Pancreas (tissue), 10 donors: ENCODE data around the gene TNS3. TPM values are rescaled to one million over a fixed set of nuclear protein-coding genes. Genes with fewer than 3 reads are reported as not detected.

Experiments used
- ATAC-seq, 4 donors: fragments of 200-7000 bp; cut with Tn5 transposase; one replicate each; pipeline versions ENCODE4 v1.8.0 to v1.9.1; 2020; ENCODE audit warnings: mild to moderate bottlenecking in 4 of 4, moderate library complexity in 4 of 4
- DNase-seq, 6 donors: peaks; one replicate each; pipeline ENCODE4 v3.0.0-alpha.2; 2020
- FAIRE-seq: peaks from 2 replicates; lab custom pipeline; 2012; peaks lifted over from hg19 to GRCh38; lab: Jason Lieb, UNC
- H3K27ac ChIP-seq, 4 donors: fragments of 200-600 bp; sonication (generic); 1 replicate in 3 of 4; 2 replicates in 1 of 4; pipeline versions ENCODE4 v1.5.0 to v1.8.0; 2020
- H3K27me3 ChIP-seq, 4 donors: fragments of 200-600 bp; one replicate each; pipeline ENCODE4 v1.8.0; 2021
- H3K36me3 ChIP-seq, 3 donors: fragments of 200-600 bp; sonication (generic) in 1 of 3; one replicate each; pipeline versions ENCODE4 v1.5.0 to v1.8.0; 2020 to 2021
- H3K4me1 ChIP-seq, 3 donors: fragments of 200-600 bp; one replicate each; pipeline ENCODE4 v1.8.0; 2021
- H3K4me3 ChIP-seq, 4 donors: fragments of 200-600 bp; sonication (generic) in 2 of 4; one replicate each; pipeline versions ENCODE4 v1.5.0 to v1.8.0; 2020 to 2021
- H3K9me3 ChIP-seq, 4 donors: fragments of 200-600 bp; one replicate each; pipeline ENCODE4 v1.8.0; 2021
- CTCF ChIP-seq, 4 donors: fragments of 200-600 bp; sonication (generic) in 3 of 4; IDR thresholded peaks; one replicate each; pipeline versions ENCODE4 v1.5.0 to v1.8.0; 2021; ENCODE audit warnings: antibody characterized with exemption in 4 of 4
- WGBS, 2 donors: extraction: QIAGEN DNeasy Blood & Tissue Kit; methylation state at CpG; one replicate each; pipeline ENCODE4 v1.1.7; 2013; 5-methylcytosine and 5-hydroxymethylcytosine counted together
- intact Hi-C, 3 donors: fragments of 100-400 bp; cut with DNase I; formaldehyde crosslinking; loops; one replicate each; pipeline versions ENCODE4 v1.11.1 to v1.14.2; 2022
- polyA plus RNA-seq, 2 donors: library from polyadenylated mRNA; stranded (reverse); fragments of 200-250 nt; gene quantifications; one replicate each; pipeline ENCODE4 v1.2.3, GENCODE V29; 2013
- total RNA-seq, 6 donors: library from RNA; stranded (reverse); fragmentation: NEBNext Ultra II Directional in 4 of 6; extraction: Animal tissue kit (Norgen Biotek cat#: 25700) in 4 of 6; gene quantifications; one replicate each; pipeline versions ENCODE4 v1.2.1 to v1.2.4, GENCODE V29; 2021 to 2023
- donor health status: healthy with polysubstance abuse.
- donor health status: DM: no; HTN: no; CAD: no; lungs with moderate emphysema.
- donor health status: DM: no; HTN: no; CAD: no.
- donor health status: control.
- donor health status: control.
- donor health status: Bipolar disorder and iron deficiency.
- donor health status: DM: yes; HTN: yes; CAD: no.
- donor health status: DM: no; HTN: no; CAD: no.
- donor health status: DM: no; HTN: no; CAD: no.
- donor health status: DM: yes; HTN: yes; CAD: no.

Gene TNS3
- total and polyA plus RNA-seq, 8 donors, result 28.0 to 125 (median 91.2) TPM

- Histone ChIP-seq H3K27me3 (no peaks in the 10 kb centered on the region), H3K4me1 (peaks cover 22 to 36% (median 35%) of the 10 kb centered on the region in 3 donors), H3K4me3 (peak overlapping the region; percentile 71 to 76 (median 73)), H3K27ac (peak overlapping the region; percentile 69 to 85 (median 80)), H3K36me3 (no peaks in the 10 kb centered on the region), H3K9me3 (no peaks in the 10 kb centered on the region)
- ATAC-seq, result peak; percentile 46 to 59 (median 57)
- peak in 5 of 6 donors; percentile 39 to 84 (median 63) for DNase-seq
- WGBS, 2 donors, result 2% methylated on average over 28 to 33 of the region's 33 CpGs
- intact Hi-C loops, result no loop called here
- FAIRE-seq, result no peak
- TF ChIP-seq CTCF (IDR thresholded peaks at IDR 0.05), result no peak
Measured at GRCh38 chr7:47581438-47581803, 490 bp downstream of the TNS3 start.

GRCh38 chr7:47580811-47581331, 1.0 kb downstream of the TNS3 start:
- FAIRE-seq, result no peak
- peak overlapping the region; percentile 69 to 85 (median 80) for H3K27ac ChIP-seq
- intact Hi-C loops, result no loop called here
- peaks cover 27 to 42% (median 40%) of the 10 kb centered on the region in 3 donors for H3K4me1 ChIP-seq
- no peaks in the 10 kb centered on the region for H3K27me3 ChIP-seq
- no peaks in the 10 kb centered on the region for H3K9me3 ChIP-seq
- TF ChIP-seq CTCF (IDR thresholded peaks at IDR 0.05), result no peak
- peak overlapping the region; percentile 71 to 76 (median 73) for H3K4me3 ChIP-seq
- peak in 1 of 6 donors; percentile 43 for DNase-seq
- WGBS, 2 donors, result 1 to 2% methylated on average over 15 of the region's 15 CpGs
- peak in 3 of 4 donors; percentile 5 to 9 (median 8) for ATAC-seq
- H3K36me3 ChIP-seq, result no peaks in the 10 kb centered on the region

GRCh38 chr7:47580175-47580706, 1.7 kb downstream of the TNS3 start:
- Histone ChIP-seq H3K4me3 (peak overlapping the region in 2 of 4 donors; percentile 74 to 76), H3K27ac (peak overlapping the region in 3 of 4 donors; percentile 62 to 85 (median 76)), H3K4me1 (peaks cover 34 to 48% (median 45%) of the 10 kb centered on the region in 3 donors), H3K9me3 (no peaks in the 10 kb centered on the region), H3K27me3 (no peaks in the 10 kb centered on the region), H3K36me3 (no peaks in the 10 kb centered on the region)
- DNase-seq (peak in 5 of 6 donors; percentile 79 to 89 (median 85)), FAIRE-seq (no peak), ATAC-seq (peak; percentile 11 to 67 (median 46))
- WGBS, 2 donors, result 19 to 28% methylated on average over 7 of the region's 7 CpGs
- intact Hi-C loops, result no loop called here
- no peak for TF ChIP-seq CTCF (IDR thresholded peaks at IDR 0.05)

- TF ChIP-seq CTCF (IDR thresholded peaks at IDR 0.05), result no peak
- WGBS, 2 donors, result 75 to 88% methylated on average over 3 of the region's 3 CpGs
- Histone ChIP-seq H3K4me3 (no peak overlapping the region), H3K27ac (peak overlapping the region in 3 of 4 donors; percentile 26 to 80 (median 62)), H3K9me3 (no peaks in the 10 kb centered on the region), H3K4me1 (peaks cover 42 to 56% (median 53%) of the 10 kb centered on the region in 3 donors), H3K27me3 (no peaks in the 10 kb centered on the region), H3K36me3 (no peaks in the 10 kb centered on the region)
- FAIRE-seq, result no peak
- no peak for DNase-seq
- intact Hi-C loops, result loop anchor here in 1 of 3 donors (10.0 kb wide), 1 partner anchor 135 kb away; no protein-coding TSS in a partner anchor
- ATAC-seq, result no peak
Measured at GRCh38 chr7:47579458-47579857, 2.5 kb downstream of the TNS3 start.
